HG03039 (cell line): ENCODE measurements around the gene DLX4.

Experiments used
- ATAC-seq: cut with Tn5 transposase; IDR thresholded peaks from one replicate; pipeline ENCODE4 v1.9.1; 2021; ENCODE audit warnings: mild to moderate bottlenecking, moderate library complexity; ENCODE audit not compliant: unreplicated experiment

DLX4 gene

DNA sequence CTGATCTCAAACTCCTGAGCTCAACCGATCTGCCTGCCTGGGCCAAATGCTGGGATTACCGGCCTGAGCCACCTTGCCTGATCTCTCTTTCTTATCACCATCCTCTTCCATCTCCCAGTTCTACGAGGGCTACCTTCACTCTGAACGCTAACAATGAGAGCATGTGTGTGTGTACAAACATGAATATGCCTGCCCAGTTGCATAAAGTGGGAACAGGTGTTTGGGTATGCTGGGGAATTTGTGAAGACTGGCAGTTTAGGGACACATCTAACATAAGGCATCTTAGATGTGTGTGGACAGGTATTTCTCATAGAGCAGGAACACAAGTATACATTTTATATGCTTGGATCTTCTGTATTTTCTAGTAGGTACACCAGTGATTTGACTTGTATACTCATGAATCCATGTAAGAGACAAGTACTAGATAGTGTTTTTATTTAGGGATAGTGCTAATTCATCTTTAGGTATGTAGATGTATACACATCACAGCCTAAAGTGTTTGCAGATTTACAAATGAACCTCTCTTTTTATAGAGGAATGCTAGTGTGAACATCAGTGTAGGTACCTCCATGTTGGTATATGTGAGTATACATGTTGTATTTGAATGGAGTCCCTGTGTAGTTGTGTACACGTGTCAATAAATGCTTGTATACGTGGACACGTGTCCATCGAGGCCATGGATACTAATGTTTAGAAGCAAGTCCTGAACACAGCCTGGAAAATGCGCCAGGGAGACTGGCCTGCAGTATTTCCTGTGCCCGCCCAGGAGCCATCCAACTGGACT is 1.2 kb upstream of the DLX4 start:
- no peak for ATAC-seq

DNA sequence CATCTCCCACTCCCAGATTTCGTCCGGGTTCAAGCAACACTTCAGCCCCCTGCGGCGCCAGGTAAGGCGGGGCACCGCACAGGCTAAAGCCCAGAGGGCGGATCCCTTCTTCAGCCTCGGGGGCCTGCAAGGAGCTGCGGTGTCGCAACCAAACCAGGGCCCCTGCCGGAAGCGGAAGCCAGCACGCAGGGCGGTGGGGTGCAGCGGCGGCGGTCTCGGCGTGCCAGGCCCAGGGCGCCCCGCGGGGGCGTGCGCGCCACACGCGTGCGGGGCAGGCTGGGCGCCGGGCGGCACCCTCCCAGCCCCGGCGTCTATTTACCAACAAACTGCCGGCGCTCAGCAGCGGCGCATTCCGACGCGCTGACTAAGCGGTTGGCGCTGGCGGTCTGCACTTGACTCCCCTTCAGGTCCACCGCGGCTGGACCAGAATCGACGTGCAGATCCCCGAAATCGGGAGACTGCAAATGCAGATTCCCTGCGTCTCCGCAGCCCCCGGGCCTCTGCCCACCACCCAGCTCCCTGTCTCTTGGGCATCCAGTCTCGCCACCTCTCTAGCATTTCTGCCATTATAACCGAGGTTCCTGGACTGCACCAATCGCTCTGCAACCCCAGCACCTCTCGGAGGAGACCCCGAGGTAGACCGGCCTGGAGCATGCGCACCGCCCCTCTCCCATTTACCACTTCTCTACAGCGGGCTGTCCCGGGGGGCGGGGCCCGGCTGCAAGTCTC is 421 bp upstream of the DLX4 start:
- no peak for ATAC-seq

DNA sequence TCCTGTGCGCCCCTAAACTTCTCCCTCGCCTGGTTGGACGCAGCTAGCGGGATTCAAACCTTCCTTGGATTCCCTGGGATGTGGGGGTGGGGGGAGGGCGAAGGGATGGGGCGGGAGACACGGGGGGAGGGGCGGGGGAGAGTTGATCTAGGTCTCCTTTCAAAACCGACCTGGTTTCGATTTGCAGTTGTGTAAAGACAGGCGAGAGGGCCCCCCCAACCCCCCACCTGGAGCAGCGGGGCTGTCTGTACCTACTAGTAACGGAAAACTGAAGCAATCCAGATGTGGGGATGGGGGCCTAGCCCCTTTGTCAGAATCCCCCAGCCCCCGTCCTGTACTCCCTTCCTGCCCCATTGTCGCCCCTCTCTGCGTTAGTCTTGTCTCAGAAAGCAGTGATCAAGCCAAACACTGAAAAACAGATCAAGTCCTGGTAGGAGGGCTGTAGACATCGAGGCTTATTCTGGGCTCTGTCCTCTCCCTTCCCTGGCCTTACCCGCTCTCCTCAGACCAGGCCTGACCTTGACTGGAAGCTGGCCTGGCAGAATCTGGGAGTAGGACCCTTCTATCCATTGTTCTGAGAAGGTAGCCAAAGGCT is 902 bp downstream of the DLX4 start:
- no peak for ATAC-seq

DNA sequence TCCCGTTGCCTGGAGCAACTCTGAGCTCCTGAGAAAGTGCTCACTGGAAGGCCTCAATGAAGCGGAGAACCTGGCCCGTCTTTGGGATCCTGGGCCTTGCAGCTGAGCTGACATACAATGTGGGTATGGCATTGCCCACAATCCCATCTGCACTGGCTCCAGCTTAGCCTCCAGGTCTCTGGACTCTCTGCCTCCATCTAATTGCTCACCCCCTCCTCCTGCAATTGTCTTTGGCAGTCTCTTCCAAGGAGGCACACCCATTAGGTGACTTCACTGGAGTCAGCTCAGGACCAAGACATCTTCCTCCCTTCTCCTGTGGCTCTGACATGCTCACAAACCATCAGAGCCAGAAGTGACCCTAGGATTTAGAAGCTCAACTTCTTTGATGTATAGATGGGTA is 1.5 kb downstream of the DLX4 start:
- ATAC-seq = no peak

DNA sequence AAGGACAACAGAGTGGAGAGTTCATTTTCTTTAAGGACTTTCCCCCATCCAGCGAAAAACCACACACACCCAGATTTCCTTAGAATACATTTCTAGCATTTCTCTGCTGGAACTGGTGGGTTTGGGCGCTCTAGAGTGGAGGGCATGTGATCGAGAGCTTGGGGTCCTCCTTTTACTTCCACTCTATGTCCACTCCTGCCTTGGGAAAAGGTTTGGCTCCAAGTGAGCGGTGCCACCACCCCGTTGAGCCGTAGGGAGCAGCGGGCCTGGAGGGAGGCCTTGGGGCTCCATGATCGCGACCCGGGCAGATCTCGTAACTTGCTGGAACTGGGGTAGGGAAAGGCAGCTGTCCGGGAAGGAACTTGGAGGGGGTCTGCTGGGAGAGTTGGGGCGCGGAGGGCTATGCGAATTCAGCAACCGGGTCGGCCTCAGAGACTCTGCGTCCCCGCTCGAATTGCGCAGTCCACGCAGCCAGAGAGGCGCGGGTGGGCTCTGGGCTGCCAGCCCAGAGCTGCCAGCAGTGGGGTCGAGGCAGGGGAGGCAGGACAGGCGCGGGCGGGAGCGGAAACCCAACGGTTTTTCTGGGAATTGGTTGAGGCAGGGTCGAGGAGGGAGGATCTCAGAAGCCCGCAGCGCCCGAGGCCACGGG is 2.3 kb downstream of the DLX4 start:
- ATAC-seq = no peak

DNA sequence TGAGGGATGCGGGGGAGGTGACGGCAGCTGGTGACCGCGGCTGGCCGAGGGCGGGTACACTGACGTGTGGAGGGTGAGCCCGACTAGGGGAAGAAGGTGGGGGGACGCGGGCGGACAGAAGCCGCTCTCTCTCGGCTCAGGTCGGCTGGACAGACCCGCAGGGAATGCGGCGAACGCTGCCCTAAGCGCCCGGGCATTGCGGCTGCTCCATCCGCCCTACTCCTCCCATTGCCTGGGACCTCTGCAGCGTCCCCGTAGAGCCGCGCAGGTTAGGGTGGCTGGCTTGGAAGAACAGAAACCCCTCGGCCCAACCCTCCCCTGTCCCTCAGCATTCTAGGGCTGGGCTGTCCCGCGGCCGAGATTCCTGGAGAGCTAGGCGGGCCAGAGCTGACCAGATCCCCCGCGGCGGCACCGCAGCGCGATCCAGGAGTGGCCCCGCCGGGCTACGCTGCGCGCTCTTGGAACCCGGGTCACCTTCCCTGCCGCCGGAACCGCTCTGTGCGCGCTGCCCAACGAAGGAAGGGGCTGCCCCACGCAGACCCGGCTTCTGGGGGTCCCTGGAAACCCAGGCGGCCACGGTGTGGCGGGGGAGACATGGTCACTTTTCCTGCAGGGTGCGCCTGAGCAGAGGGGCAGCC is 3.0 kb downstream of the DLX4 start:
- no peak for ATAC-seq

DNA sequence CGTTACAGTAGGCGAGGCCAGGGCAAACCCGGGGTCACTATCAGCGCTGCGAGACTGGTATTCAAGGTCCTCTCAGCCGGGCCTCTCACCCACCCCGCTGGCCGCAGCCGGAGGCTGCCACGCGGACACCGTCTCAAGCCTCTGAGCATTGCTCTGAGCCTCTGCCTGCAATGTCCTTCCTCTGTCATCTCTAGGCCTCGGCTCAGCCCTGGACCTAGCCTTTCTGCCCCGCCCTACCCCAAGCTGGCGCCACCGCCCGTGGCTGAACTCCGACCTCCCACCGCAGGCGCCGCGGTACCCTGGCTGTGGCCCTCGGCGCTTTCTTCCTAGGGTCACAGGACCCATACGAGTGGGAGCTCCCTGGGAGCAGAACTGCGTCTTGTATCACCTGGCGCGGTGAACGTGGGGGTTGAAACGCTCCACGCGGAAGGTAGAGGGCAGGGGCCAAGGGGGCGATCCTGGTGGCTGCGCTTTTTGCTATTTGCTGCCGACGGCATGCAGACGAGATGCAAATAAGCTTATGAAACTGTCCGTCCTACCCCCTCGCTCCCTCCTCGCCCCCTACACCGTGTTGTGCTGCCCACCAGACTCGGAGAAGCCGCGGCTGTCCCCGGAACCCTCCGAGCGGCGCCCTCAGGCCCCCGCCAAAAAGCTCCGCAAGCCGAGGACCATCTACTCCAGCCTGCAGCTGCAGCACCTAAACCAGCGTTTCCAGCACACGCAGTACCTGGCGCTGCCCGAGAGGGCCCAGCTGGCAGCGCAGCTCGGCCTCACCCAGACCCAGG is 3.7 kb downstream of the DLX4 start:
- ATAC-seq = no peak

DNA sequence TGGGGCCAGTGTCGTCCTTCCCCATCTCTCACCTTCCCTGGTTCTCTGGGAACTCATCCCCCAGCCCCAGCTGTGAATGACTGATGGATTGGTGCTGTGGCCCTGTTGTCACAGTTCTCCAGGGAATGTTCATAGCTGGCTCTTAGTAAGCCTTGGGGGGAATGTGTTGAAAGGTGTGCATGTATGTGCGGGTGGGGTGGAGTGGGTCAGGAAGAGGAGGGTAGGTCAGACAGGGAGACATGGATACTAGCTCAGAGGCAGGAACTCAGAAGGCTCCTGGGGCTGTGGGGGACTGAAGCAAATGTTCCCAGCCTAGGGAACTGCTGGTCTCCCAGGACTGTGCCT is 4.3 kb downstream of the DLX4 start:
- no peak for ATAC-seq

DNA sequence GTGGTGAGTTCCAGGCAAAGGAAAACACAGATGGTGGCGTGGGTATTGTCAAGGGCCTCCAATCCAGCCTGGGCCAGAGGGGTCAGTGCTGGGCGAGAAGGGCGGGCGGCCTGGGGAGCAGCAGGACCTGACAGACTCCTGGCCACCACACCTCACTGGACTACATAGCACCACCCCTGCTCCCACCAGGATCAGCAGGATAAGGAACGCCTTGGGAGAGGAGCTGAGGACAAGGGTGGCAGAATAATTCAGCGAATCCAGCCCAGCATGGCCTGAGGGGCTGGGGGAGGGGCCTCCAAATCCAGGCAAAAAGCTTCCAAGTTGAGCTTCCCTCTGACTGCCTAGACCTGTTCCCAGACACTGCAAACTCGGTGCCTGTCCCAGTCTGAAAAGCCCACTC is 6.5 kb downstream of the DLX4 start:
- ATAC-seq = no peak

DNA sequence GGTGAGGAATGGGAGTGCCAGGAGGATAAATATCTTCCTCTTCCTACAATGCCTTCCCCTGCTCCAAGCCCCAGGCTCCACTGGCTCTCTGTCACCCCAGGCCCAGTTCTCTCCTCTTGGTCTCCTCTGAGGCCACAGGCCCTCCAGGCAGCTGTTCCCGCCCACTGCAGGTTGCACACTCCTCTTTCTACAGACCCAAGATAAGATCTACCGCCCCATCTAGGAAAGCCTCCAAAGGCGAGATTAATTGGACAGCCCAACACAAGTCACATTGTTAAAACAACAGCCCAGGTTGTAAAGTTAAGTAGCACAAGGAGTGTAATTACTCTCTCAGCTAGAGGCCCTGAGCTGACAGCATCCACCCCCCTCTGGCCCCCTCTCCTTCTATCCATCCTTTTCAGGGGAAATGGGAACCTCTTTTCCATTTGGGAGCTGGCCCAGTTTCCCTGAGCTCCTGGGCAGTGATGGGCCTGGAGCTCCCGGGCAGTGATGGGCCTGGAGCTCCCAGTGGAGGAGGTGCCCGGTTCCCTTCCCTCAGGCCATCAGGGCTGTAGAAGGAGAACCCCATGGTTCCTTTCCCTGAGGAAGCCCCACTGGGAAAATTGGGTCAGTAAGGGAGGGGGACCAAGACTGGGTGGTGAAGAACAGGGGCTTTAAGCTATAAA is 7.3 kb downstream of the DLX4 start:
- no peak for ATAC-seq

DNA sequence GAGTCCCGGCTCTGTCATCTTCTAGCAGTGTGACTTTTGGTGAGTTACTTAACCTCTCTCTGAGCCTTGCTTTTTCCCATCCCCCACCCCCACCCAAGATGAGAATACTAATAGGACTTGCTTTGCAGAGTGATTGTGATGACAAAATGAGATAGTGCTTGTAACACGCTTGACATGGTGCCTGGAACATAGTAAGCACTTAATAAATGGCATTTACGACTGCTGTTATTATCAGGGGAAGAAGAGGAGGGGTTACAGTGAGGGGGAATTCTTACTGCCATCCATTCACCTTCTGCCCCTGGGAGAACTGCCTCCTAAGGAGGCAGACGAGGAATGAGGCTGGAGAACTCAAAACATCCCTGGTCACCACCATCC is 7.8 kb downstream of the DLX4 start:
- ATAC-seq = no peak

DNA sequence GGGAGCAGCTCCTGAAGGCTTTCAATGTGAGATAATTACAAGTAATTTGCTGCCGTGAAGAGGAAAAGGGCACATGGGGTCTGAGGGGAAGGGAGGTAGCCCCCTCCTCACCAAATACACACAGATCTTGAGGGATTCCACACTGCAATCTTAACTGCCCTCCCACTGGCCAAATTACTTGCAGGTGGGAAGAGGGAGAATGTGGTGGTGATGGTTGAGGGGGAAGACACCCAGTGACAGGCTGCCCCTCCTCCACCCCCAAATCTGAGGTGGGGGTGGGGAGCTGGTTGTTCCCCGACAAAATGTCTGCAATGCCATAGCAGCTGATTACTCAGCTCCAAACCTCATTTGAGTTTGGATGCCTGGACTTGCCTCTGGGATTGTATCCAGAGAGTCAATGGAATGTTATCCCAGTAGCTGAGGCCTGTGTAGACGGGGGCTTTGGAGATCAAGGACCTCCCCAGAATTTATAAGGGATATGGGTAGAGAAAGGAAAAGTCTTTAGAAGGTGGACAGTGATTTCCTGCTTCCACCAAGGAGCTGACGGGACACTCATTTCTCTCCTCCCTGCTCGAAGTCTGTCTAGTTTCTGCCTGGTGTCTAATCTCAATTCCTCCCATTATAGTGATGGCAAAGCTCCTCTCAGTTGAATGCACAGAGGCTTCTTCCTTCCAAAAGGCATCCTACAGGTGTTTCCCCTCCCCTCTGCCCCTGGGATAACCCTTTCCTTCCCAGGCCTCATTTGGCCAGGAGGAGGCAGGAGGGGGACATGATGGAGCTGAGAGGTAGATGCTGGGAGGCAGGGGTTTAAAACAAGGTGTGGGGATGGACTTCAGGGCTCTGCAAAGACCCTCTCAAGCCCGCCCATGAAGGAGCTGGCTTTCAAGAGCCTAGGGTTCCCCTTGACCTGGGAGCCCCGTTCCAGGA is 8.7 kb downstream of the DLX4 start:
- no peak for ATAC-seq

DNA sequence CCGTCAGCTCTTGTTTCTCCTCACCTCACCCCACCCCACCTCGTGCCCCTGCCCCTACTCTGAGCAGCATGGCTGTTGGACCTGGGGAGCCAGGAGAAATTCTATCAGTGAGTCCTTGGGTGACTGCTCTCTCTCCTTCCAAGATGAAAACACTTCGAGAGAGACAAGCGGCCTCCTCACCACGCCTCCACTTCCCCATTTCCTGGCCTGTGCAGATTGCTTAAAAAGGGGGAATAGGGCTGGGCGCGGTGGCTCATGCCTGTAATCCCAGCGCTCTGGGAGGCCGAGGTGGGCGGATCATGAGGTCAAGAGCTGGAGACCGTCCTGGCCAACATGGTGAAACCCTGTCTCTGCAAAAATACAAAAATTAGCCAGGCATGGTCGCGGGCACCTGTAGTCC is 9.5 kb downstream of the DLX4 start:
- ATAC-seq = no peak

DNA sequence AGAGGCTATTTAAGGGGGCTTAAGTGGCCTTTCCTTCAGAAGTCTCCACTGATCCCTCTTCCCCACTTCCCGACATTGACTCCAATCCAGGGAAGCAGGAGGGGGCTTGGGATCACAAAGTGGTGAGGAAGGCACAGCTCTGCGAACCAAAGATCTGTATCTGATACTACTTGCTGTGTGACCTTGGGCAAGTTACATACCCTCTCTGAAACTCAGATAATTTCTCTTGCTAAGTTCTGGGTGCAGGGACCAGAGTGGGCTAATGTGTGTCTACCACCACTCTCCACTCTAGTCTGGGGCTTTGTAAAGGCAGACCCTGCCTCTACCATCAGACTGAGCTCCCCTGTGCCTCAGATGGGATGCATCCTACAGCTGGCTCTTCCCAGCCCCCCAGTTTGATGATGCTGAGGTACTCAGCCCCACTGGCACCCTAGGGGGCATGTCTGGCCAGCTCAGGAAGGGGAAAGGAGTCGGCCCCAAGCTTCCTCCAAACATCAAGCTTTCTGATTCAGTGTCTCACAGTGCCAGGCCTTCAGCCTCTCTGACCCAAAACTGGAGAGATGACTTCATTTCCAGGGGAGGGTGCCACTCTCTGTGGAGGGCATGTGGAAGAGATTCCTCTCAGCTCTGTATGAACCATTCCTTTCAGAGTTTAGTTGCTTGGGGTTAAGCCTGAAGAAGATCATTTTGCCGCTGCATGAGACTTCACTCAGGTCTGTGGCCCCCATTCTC is 10.9 kb downstream of the DLX4 start:
- ATAC-seq = no peak

DNA sequence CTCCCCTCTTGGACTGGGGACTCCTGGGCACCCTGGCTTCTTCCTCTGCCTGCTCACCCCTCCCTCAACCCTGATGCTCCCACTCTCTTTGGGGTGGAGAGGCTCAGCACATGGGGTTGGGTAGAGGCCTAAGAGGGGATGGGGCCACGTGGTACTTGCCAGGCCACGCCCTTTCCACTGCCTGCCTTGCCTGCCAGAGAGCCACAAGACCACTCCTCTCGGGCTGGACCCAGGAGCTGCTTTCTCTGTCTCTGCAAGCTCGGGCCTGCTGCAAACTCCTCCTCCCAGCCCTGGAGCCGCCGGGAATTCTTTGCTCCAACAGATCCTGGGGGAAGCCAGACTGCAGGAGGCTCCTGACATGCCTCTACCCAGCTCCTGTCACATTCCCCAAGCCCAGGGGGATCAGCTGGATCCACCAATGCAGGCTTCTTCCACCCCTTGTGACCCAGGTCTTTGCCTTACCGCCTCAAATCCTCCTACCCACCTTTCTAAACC is 11.8 kb downstream of the DLX4 start:
- no peak for ATAC-seq

DNA sequence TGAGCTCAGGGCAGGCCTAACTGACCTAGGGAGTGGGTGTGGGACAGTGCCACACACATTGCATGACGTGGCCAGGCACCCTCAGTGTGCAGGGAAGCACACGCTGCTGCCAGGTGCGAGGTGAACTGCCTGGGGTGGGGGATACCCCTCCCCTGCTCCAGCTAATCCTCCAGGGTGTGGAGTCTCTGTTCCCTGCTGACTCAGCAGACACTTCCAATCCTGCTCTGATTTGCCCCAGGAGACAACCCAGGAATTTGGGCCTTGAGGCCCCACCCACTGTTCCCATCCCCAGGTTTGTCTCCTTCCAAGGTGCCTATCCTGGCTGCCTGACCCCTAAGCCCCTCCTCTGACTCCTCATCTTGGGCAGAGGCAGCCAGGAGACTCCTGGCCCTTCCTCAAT is 15.3 kb downstream of the DLX4 start:
- ATAC-seq = no peak

DNA sequence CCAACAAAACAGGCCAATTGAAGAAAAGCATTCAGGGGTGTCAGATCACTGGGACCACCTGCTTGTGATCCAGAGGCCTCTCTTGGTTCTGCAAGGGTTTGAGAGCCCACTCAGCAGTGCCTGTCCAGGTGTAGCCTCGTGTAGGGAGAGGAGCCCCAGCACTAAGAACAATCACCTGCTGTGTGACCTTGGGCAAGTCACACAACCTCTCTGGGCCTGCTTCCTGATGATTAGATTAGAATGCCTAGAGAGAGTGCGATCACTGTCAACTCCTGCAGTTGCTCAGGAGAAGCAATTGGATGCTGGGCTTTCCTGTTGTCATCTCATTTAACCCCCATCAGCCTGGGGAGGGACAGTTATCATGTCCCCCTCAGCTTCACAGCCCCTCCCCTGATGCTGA is 15.8 kb downstream of the DLX4 start:
- no peak for ATAC-seq

DNA sequence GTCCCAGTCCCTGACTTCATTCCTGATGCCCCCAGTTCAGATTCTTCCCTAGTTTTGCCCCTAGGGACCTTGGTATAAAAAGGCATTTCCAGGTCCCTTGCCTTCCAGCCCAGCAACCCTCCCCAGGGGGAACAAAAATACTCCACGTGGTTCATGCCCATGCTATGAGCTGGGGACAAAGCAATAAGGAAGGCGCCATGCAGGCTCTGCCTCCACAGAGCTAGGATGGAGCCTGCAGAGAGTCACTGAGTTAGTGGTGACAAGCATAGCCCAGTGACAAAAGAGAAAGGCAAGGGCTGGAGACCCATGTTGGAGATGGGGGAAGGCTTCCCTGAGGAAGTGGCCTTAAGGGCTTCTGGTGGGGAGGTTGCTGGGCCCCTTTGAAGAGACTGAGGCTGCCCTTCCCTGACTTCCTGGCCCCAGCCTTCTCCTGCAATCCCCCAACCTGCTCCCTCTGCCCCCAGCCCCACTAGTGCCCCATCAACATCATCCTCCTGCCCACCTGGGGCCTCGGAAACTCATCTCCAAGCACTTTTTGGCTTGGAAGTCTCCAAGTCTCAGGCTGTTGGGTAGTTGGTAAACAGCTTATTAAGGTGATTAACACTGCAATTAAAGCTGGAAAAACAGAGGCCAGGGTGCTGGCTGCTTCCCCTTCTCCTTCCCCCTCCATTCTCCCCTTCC is 16.5 kb downstream of the DLX4 start:
- ATAC-seq = no peak
